ENCODE results near the gene FRMD7.
"Not testable (repeated sequence)": the region's sequence is repeated elsewhere in the genome, so short reads cannot be mapped to it uniquely, and the experiment has no call there.

FRMD7 gene, protein sequence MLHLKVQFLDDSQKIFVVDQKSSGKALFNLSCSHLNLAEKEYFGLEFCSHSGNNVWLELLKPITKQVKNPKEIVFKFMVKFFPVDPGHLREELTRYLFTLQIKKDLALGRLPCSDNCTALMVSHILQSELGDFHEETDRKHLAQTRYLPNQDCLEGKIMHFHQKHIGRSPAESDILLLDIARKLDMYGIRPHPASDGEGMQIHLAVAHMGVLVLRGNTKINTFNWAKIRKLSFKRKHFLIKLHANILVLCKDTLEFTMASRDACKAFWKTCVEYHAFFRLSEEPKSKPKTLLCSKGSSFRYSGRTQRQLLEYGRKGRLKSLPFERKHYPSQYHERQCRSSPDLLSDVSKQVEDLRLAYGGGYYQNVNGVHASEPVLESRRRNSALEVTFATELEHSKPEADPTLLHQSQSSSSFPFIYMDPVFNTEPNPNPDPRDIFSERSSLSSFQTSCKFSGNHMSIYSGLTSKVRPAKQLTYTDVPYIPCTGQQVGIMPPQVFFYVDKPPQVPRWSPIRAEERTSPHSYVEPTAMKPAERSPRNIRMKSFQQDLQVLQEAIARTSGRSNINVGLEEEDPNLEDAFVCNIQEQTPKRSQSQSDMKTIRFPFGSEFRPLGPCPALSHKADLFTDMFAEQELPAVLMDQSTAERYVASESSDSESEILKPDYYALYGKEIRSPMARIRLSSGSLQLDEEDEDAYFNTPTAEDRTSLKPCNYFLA
- total RNA-seq, result 0 reads per million in 2 donors

DNA sequence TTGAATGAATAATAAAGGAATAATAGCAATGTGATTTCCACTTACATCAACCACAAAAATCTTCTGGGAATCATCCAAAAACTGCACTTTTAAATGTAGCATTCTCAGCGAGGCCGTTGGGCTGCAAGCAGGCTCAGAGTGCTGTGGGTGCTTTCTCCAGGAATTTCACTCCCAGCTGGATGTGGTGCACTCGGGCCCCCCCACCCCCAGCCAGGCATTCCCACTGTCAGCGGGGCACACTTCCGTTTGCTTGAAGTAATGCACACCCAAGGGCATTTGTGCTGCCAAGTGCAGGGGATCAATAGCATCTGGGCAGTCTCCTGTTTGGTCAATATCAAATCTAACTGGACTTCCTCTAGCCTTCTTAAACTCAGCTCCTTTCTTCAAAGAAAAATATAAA lies at the start of gene FRMD7:
TSS of gene FRMD7 (minus strand) at position 278 of the 400 bp plus-strand sequence. CDS start at position 102, 176 bp downstream.
- no peak for DNase-seq

DNA sequence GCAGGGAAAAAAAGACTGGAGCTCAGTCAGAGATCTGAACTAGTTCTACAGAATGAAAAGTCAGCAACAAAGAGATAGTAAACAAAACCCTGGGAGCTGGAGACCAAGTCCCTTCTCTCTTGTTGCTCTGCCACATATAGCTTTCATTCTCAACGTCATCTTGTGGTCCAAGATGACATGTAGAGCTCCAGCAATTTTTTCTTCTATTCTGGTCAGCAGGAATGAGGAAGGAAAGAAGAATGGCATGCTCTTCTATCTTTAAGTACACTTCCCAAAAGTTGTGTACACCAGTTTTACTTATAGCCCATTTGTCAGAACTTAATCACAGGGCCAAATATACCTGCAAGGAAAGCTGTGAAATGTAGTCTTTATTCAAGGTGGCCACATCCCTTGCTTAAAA lies 45.8 kb upstream of the FRMD7 start:
- no peak for DNase-seq

DNA sequence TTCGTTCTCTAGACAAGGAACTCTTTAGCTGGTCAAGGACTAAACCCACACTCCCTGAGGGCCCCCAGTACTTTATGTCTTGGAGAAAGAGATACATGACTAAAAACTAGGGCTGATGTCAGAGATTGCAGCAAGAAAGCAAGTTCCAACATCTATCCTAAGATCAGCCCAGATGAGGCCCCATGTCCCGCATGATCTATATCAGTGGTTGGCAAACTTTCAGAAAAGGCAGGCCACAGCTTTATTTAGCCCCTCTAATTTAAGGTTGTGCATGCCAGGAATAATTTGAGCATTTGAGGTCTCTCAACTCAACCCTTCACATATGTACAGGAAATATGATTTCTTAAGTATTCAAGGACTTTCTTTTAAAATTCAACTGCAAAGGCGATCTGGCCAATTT lies 44.1 kb upstream of the FRMD7 start:
- DNase-seq, result no peak

DNA sequence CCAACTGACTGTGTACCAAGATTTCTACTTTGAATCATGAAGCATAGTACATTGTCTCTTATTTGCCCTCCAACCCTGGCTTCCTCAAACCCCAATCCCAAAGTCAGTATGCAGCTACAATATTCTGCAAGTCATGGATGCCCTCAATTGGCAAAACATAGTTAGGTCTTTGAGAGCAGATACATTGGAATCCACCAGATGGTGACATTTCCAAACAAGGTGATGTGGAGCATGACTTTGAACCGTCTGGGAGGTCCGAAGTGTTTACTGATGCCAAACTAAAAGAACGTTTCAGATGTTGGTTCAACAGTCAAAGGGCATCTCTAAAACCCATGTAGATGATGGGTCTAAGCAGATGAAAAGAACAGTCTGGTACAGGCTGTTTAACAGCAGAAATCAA lies 43.7 kb upstream of the FRMD7 start:
- no peak for DNase-seq

DNA sequence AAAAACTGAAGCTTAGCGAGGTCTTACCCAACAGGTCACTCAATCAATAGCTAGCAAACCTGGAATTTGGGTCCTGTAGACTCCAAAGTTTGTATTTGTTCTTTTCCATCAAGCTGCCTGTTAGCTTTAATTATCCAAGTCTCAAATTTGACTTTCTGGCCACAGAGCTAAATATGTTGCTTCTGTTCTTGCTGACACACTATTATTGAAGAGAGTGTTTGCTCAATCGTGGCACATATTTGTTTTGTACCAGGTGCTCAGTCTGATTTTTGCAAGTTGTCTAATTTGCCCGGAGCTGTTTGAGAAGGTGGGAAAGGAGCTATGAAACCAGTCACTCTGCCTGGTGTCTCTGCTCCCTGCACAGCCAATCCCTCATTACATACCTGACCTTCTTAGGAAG lies 41.7 kb upstream of the FRMD7 start:
- DNase-seq, result no peak

DNA sequence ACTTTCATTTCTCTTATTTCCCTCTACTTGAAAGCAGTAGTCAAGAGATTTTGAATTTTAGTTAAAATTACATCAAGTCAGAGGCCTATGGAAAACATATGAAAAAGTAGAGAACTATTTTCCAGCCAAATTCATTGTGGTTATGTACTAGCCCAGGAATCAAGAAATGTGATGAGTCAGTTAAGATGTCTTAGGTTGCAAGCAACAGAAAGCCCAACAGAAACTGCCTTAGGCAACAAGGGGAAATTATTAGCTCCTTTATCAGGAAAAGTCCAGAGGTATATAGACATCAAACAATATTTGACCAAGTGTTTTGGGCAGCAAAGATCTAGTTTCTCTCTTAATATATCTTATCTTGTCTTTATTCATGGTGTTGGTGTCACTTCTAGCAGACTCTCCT lies 37.8 kb upstream of the FRMD7 start:
- DNase-seq, result no peak

DNA sequence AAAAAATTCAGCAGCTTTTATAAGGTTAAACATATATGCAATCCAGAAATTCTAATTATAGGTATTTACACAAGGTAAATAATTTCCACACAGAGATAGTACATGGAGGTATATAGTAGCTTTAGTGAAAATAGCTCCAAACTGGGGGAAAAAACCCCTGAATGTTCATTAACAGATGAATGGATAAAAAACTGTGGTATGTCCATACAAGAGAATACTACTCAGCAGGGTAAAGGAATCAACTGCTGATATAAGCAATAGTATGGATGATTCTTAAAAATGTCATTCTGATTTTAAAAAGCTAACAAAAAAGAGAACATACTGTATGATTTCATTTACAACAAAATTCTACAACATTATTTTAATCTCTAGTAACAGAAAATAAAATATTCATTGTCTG lies 37.2 kb upstream of the FRMD7 start:
- no peak for DNase-seq

DNA sequence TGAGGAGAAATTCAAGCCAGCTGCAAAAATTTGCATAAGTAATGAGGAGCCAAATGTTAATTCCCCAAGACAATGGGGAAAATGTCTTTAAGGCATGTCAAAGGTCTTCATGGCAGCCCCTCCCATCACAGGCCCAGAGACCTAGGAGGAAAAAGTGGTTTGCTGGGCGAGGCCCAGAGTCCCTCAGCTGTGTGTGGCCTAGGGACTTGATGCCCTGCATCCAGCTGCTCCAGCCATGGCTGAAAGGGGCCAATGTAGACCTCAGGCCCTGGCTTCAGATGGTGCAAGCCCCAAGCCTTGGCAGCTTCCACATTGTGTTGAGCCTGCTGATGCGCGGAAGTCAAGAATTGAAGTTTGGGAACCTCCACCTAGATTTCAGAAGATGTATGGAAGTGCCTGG lies 35.3 kb upstream of the FRMD7 start:
- not testable (repeated sequence) for DNase-seq

DNA sequence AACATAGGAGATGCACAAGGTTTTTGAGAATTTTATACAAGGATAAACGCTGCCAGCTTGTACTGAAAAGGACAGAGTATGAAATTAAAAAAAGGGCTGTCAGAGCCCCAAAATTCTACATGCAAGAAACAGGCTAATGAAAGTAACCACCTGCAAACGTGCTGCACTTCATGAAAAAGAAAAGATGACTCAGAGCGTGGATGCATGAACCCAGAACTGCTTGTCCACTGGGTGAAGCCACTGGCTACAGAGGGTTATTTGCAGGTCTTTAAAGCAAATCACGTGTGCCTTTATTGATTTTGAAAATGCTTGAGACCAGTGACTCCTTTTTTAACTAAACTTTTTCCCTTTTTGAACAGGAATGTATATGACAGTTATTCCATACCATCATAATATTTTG lies 25.3 kb upstream of the FRMD7 start:
- no peak for DNase-seq

DNA sequence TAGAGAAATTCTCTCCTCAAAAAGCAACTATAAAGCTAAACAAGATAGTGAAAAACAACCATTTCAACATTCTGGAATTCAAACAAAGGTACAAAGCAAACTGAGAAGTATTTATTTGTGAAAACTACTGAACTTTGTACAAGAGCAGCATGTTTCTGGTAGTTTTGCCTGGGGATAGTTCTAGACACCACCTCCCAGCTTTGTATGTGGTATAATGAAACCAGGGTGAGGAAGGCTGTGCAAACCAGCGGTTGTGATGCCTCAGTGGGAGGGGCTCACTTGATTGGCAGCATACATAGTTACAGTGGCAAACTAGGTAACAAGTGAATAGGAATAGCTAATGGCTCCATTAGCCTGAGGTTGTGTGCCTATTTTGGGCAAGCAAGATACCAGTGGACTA lies 18.6 kb upstream of the FRMD7 start:
- no peak for DNase-seq

DNA sequence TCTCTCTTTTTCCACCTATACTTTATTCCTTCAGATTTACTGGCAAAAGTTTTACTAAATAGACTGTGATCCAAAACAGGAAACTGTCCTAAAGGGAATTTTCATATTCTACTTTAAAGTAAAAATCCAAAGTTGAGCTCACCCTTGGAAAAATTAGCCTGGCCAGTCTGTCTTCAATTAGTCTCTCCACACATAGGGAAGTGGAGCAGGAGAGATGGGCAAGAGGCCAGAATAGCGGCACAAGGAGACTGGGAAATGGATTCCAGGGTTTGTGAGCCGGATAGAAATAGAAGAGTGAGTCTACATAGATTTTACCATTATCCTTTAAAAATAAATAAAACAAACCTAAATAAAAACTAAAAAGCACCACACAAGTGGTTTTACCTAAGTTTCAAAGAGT lies 16.2 kb upstream of the FRMD7 start:
- DNase-seq, result no peak

DNA sequence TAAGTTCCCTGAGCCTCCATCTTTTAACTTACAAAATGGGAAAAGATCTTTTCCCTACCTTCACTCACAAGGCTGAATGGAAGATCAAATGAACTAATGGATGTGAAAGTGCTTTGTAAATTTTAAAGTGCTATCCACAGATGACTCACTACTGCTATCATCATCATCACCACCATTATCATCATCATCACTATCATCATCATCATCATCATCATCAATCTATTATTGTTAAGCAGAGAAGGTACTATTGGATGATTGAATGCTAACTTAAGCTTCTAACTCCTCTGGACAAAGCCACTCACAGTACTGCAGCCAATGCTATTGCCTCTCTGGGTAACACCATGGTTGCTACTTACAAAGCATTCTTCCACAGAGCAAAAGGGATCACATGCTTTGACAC lies 1.9 kb downstream of the FRMD7 start:
- no peak for DNase-seq

DNA sequence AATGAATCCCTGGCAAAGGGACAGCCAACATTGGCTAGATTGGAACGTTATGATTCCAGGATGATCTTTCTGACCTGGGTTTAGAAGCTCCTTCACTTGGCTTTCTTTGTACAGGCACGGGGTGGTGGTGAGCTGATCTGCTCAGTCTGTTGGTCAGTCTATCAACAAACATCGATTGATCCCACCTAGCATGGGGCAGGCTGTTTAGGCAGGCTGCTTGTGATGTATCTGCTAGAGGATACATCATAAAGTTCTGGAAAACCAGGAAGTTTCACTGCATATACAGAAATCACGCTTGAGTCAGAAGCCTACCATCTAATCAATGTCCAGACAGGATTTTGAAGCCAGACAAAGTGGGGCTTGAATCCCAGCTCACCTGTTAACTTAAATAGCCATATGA lies 6.9 kb downstream of the FRMD7 start:
- no peak for DNase-seq

DNA sequence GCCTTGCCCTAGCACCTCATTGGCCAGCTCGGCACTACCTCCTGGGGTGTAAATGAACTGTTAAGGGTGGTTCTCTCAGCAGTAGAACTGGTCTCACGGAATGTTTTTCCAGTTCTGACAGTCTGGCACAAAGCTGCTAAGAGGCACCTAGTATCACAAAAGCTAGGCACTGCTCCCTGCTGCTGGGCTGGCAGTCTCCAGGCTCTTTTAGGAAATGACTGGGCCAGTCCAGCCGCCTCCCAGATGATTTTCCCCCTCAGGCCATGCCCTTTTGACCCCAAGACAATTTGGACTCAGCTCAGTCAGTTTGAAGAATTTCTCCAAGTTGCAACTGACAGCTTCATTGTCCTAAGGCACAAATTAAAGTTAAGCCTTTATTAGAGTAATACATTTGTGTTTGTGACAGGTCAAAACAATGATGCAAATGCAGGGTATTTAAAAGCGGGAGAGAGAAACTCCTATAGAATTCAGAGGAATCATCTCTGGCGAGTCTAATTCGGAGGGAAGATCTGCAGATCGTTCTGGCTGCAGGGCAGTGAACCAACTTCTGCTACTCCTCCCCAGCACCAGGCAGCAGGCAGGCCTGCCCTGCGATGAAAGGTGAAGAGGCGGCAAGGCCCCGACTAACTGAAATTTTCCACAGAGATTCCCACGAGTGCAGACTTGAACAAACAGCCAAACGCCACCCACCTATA lies 7.9 kb downstream of the FRMD7 start:
- DNase-seq, result no peak

DNA sequence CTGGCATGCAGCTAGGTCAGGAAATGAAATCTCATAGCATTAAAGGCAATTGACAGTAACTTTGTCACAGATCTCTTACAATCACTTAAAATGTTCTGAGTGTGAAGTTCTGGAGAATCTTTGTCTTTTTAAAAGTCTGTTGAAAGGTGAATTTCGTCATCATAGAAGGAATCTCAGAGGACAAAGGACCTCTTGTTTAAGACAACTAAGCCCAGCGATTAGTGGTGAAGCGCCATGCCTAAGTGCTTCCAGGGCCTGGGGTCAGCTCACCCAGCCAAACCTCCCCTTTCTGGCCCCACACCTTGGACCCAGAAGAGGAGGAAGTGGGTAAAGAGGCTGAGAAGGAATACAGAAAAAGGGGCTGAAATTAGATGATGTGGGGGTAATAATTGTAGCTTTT lies 8.5 kb downstream of the FRMD7 start:
- no peak for DNase-seq

DNA sequence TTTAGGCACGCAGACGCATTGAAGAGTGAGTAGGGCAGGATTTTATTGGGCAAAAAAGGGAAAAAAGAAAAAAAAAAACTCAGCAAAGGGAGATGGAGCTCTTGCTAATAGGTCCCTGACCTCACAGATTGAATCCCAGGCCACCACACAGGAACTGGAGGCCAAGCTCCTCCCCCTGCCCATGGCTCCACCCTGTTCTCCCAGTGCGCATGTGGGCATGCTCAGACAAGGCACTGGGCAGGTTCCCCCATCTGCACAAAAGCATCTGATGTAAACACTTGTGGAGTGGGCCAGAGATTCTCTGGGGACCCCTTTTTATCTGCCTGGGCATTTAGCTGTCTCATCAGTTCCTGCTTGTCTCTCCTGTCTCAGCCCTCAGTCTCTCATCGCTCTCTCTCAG lies 9.5 kb downstream of the FRMD7 start:
- no peak for DNase-seq

DNA sequence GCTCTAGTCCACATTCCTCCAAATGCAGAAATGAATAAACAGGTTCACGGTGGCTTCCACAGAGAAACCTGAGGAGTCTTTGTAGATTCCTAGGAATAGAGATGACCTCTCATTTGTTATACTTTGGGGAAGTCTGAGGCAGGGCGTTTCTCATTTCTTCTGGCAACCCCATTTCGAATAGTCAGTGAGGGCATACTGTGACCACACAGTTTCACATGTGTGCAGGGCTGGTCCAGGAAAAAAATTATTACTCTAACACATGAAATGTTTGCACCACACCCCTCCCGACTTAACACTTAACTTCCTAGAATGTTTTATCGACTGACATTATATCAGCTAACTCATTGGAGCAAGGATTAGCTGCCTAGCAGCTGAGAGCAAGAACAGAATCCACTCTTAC lies 12.0 kb downstream of the FRMD7 start:
- DNase-seq, result no peak

DNA sequence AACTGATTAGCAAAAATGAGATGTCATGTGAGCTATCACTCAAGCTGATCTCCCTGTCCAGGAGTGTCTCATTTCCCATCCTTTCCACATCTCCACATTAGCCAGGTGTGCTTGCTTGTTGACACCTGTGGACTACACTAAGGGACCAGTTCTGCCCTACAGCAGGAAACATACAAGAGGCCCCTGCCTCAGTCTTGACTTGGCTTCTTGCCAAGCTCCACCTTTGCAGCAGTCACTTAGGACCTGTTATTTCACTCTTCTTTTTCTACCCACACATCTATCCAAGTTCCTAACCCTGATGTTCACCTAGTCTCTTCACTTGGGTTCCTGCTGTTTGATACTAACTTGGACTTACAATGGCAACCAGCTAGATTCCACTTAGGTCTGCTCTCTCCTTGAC lies 13.2 kb downstream of the FRMD7 start:
- DNase-seq, result no peak

DNA sequence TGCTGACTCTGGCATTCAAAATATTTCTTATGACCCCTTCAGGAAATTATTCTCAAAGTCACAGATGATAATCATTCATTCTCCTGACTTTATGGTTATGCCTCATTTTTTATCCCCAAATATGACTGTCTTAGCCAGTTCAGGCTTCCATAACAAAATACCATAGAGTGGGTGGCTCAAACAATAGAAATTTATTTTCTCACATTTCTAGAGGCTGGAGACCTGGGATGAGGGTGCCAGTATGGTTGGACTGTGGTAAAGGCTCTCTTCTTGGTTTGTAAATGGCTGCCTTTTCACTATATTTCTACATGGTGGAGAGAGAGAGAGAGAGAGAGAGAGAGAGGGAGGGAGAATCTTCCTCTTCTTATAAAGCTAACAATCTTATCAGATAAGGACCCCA lies 20.5 kb downstream of the FRMD7 start:
- DNase-seq, result no peak

DNA sequence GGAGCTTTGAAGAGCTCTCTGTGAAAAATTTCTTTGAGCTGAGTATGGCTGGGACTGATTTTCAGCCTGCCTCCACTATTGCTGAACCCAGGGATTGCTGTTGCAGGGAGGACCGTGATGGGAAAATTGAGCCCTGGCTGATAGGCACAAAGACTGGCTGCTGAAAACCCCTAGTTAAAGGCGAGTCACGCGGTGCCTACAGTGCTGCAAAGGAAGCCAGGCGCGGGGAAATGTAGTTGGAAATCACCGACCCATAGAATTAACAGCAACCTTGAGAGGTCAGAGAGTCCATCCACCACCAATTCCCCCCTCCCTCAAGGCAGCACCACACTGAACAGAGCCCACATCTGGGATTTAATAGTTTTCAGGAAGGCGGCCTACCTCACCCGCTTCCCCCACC lies 26.0 kb downstream of the FRMD7 start:
- DNase-seq, result no peak

DNA sequence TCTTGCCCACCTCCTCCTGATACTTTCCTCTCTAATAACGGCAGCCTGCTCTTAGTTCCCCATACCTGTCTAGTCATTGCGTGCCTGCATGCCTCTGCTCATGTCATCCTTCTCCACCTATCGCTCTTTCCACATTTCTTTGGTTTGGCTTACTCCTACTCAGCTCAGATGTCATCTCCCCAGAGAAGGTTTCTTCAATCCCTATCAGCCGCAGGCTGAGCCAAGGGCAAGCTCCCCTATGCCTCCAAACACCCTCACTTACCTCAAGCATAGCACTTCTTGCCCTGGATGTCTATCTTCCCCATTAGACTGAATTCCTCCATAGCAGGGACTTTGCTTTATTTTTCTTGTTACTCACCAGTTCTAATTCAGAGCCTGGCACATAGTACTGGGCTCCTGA lies 26.6 kb downstream of the FRMD7 start:
- no peak for DNase-seq

DNA sequence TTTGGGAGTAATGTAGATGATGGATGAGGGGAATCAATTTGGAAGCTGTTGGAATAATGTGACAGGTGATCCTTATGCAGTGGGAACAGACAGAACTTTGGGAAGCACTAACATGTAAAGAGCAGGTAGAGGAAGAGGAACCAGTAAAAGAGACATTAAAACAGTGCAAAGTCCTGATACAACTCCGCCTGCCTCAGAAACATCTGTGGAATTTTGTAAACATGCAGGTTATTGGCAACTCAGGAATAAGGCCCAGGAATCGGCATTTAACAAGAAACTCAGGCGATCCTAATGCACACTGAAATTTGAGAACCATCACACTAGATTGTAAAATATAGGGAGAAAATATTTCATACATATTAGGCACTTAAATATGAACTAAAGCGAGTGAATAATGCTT lies 29.1 kb downstream of the FRMD7 start:
- not testable (repeated sequence) for DNase-seq

DNA sequence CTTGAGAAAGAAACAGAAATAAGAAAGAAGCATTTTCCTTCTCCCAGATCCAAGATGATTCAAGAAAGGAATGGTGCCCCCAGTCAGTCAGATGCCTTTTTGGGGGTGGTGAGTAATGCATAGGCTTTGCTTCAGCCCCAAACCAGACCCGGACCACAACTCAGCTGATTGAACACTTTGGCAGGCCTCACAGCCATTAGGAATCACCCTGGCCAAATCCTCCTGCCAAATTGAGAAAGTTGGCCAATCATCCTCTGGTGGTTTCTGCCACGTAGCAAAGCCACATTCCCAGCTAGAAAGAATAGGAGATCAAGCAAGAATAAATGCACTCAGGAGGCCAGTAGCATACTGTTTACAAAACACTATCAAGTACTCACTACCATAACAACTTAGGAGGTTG lies 33.7 kb downstream of the FRMD7 start:
- no peak for DNase-seq

All from T-helper 9 cell (primary cell).